Activated naive CD4-positive, alpha-beta T cell treated with anti-CD3 and anti-CD28 coated beads, Interleukin-2, amount 50 U/mL, for 16 hours (primary cell): ENCODE data around the gene KLB.
"Not testable (repeated sequence)": the region's sequence is repeated elsewhere in the genome, so short reads cannot be mapped to it uniquely, and the experiment has no call there.

Source experiments
- DNase-seq: peaks from one replicate; pipeline ENCODE4 v3.0.0-alpha.2; 2020

KLB gene

DNA sequence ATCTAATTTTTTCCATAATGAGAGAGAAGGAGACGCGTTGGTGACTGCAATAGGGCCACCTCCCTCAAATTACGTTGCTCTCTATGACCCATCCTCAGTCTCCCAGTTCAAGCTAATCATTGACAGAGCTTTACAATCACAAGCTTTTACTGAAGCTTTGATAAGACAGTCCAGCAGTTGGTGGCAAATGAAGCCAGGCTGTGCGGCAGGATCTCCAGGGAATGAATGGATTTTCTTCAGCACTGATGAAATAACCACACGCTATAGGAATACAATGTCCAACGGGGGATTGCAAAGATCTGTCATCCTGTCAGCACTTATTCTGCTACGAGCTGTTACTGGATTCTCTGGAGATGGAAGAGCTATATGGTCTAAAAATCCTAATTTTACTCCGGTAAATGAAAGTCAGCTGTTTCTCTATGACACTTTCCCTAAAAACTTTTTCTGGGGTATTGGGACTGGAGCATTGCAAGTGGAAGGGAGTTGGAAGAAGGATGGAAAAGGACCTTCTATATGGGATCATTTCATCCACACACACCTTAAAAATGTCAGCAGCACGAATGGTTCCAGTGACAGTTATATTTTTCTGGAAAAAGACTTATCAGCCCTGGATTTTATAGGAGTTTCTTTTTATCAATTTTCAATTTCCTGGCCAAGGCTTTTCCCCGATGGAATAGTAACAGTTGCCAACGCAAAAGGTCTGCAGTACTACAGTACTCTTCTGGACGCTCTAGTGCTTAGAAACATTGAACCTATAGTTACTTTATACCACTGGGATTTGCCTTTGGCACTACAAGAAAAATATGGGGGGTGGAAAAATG is at the start of gene KLB:
Gene KLB (plus strand): TSS at position 168 of the 821 bp plus-strand sequence. CDS start 20 bp downstream, at position 188.
- no peak for DNase-seq

DNA sequence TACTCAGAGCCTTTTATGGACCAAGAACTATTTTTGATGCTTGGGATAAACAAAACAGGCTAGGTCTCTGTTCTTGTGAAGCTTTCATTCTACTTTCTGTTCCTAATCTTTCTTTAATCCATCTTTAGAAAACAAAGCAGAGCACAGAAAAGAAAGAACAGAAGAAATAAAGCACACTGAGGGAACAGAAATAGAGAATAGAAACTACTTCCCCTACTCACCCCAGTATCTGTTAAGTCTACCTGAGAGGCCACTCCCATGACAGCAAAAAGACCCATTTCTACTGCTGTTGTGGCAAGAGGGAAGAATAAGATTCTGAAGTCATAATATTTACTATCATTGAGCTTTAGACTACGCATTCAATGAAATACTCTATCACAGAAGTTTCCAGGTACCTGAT is 49.7 kb upstream of the KLB start:
- DNase-seq: no peak

- not testable (repeated sequence) for DNase-seq
Measured at GRCh38 chr4:39360611-39361010, 46.1 kb upstream of the KLB start.

DNA sequence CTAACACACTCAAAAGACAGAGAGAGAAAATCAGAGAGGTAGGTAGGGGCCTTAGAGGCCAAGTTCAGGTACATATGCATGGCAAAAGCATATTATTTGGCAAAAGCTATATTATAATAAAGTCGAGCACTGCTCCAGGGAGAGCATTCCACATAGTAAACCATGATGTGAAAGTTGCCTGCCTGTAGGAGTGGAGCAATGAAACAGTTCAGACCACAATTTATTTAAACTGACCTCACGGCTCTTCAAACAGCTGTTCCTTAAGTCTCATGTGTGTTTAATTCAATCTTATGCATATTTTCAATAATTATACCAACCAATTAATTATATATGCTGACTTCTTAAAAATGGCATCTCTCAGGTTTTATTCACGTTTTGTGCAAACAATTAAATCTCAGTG is 43.9 kb upstream of the KLB start:
- DNase-seq: no peak

DNA sequence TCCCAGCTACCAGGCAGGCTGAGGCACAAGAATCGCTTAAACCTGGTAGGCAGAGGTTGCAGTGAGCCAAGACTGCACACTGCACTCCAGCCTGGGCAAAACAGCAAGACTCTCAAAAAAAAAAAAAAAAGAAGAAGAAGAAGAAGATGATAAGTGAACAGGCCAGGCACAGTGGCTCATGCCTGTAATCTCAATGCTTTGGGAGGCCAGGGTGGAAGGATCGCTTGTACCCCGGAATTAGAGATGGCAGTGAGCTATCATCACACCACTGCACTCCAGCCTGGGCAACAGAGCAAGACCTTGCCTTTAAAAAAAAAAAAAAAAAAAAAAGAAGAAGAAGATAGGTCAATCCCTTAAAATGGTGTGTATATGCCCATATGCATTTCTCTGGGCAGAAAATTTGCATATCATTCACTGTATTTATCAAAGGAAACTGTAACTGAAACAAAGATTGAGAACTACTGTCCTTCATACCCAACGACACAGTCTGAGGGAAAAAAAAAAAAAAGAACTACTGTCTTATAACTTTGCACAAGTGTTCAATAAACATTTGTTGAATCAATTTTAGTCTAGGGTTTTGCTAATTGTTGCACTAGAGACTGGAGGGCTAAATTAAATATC is 42.8 kb upstream of the KLB start:
- DNase-seq: no peak

DNA sequence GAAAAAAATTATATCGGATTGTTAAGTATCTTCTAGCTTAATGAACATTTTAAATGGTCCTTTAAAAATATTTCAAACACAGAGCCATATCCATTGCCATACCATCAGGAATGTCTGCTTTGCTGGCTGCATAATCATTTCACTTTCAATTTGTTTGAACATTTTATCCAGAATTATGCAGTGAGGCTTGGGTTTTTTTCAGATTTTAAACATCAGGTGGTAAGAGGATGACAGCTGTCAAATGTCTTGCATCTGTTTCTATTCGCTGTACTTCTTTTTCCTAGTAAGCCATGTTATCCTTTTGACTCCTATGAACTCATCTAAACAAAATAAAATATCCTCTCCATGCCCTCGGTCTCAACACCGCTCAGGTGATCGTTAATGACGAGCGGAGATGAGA is 41.4 kb upstream of the KLB start:
- DNase-seq: no peak

- DNase-seq: peak; percentile 94
Measured at GRCh38 chr4:39365830-39366771, 40.6 kb upstream of the KLB start, which contains the start of gene RFC1. RFC1 (minus strand) TSS chr4:39366362; CDS start chr4:39366241, 121 bp downstream.

- no peak for DNase-seq
Measured at GRCh38 chr4:39367166-39367565, 39.6 kb upstream of the KLB start.

DNA sequence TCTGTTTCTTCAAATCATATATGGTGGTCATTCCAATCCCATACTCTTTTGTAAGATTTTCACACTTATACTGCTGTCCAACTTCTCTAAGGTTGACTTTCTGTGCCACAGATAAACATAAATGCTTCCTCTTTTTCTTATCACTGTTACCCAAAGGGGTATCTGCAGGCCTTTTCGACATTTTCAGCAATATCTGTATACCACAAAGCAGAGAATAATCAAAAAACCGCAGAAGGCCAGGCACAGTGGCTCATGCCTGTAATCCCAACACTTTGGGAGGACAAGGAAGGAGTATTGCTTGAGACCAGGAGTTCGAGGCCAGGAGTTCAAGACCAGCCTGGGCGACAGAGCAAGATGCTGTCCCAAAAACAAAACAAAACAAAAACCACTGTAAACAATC is 37.4 kb upstream of the KLB start:
- no peak for DNase-seq

DNA sequence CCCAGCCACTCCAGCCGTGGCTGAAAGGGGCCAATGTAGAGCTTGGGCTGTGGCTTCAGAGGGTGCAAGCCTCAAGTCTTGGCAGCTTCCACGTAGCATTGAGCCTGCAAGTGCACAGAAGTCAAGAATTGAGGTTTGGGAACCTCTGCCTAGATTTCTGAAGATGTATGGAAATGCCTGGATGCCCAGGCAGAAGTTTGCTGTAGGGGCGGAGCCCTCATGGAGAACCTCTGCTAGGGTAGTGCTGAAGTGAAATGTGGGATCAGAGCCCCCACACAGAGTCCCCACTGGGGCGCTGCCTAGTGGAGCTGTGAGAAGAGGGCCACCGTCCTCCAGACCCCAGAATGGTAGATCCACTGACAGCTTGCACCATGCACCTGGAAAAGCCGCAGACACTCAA is 35.5 kb upstream of the KLB start:
- not testable (repeated sequence) for DNase-seq

- no peak for DNase-seq
Measured at GRCh38 chr4:39375478-39375877, 31.3 kb upstream of the KLB start.

GRCh38 chr4:39383690-39384089 is 23.0 kb upstream of the KLB start:
- no peak for DNase-seq

- no peak for DNase-seq
Measured at GRCh38 chr4:39384563-39384962, 22.2 kb upstream of the KLB start.

DNA sequence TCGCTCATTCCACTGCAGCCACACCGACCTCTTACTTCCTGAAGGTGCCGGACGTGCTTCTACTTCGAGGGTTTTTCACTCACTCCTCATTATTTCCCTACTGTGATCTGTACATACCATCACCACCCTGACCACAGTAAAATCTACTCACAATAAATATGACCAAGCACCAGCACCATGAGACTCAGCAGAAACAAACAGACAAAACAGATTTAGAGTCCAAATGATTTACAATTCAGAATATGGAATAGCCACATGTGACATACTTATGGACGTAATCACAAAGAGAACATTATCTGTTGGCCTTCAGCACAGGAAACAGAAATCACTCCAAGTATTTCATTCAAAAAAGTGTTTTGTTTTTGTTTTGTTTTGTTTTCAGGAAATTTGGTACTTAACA is 16.1 kb upstream of the KLB start:
- DNase-seq: no peak

DNA sequence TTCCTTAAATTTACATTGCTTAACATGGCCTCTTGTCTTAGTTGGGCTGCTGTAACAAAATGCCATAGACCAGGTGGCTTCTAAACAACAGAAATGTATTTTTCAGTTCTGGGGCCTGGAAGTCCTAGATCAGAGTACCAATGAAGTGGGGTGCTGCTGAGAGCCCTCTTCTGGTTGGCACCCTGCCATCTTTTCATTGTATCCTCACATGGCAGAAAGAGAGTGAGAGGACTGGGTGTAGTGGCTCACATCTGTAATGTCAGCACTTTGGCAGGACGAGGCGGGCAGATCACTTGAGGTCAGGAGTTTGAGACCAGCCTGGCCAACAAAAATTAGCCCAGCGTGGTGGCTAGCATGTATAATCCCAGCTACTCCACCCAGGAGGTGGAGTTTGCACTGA is 12.0 kb upstream of the KLB start:
- DNase-seq: no peak

GRCh38 chr4:39401640-39402039 is 5.1 kb upstream of the KLB start:
- DNase-seq: not testable (repeated sequence)

- DNase-seq: no peak
Measured at GRCh38 chr4:39407584-39407885, 805 bp downstream of the KLB start.

DNA sequence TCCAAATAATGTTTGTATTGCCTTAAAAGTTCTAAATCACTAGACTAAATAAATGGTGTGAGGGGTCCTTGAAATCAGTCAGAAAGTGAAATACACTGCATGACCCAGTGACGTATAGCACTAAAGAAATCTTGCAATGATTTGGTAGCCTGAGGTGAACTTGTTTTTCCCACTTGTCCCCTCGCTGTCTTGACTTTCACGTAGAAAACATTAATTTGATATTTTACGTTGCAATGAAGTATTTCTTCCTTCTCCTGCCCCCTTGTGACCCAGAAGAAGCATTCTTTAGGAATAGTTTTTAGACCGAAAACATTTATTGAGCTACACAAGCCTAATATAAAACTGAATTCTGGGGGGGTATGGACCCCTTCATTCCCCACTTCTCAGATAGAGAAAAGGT is 3.7 kb downstream of the KLB start:
- DNase-seq: no peak

DNA sequence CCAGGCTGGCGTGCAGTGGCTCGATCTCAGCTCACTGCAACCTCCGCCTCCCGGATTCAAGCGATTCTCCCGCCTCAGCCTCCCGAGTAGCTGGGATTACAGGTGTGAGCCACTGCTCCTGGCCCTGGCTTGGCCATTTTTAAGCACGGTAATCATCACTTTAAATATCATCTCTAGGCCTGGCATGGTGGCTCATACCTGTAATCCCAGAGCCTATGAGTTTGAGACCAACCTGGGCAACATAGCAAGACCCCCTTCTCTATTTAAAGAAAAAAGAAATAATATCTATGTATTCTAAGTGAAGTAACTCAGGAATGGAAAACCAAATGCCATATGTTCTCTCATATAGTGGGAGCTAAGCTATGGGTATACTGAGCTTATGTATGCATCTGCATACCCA is 4.8 kb downstream of the KLB start:
- DNase-seq: not testable (repeated sequence)

DNA sequence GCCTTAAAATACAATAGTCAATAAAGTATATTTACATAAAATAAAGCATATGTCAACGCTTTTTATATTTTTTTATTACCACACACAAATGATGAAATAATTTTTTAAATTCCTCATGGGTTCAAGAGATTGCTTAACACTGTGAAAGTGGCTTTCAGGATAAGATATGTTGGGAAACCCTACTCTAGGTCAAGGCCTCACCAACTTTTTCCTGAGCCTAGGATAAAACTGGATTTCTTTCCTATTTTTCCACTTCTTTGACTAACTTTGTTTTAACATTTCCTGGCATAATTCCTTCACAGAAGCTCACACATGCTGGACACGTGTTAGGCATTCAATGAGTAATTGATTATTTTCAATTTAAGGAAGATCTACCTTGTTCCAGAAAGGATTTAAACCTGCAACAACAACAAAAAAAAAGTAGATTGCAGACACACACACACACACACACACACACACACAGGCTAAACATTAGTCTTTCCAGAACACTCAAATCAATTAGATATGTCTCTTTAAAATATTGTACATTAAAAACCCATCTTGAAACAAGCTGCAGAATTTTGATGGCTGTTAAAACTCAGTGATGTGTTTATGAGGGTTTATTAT is 9.1 kb downstream of the KLB start:
- DNase-seq: no peak

DNA sequence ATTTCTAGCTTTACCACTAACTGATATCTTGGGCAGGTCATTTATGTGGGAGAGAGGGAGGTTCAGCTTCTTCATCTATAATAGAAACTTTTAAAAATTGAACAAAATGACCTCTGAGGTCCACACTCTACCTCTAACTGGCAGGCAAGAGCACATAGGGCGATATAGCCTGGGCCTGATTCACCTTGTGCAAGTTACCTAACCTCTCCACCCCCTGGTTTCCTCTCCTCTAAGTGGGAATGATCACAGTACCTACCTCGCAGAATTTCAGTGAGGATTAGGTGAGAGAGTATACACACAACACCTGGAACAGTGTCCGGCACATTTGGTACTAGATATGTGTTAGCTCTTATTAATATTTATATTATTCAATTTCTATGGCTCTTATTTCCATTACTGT is 15.5 kb downstream of the KLB start:
- DNase-seq: no peak

- not testable (repeated sequence) for DNase-seq
Measured at GRCh38 chr4:39425297-39425696, 18.6 kb downstream of the KLB start.

DNA sequence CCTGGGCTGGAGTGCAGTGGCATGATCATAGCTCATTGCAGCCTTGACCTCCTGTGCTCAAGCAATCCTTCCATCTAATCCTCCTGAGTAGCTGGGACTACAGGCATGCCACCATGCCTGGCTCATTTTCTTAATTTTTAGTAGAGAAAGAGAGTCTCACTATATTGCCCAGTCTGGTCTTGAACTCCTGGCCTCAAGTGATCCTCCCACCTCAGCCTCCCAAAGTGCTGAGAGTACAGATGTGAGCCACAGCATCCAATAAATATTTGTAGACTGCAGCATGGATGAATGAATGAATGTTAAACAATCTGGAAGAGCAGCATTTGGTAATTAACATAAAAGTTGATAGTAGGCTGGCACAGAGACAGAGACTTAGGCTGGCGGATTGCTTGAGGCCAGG is 20.0 kb downstream of the KLB start:
- DNase-seq: no peak
